HEK293 (cell line): ENCODE data around the gene CLN6.

Source experiments
- ATF2 ChIP-seq: fragments of 450-650 bp; formaldehyde crosslinking; IDR thresholded peaks from 2 replicates; pipeline ENCODE4 v1.5.1; 2016; ENCODE audit warnings: missing biosample characterization, missing genetic modification characterization, low read depth
- CTCF ChIP-seq: fragments of 450-650 bp; formaldehyde crosslinking; IDR thresholded peaks from 2 replicates; pipeline ENCODE4 v1.5.1; 2016; ENCODE audit warnings: missing biosample characterization, missing genetic modification characterization
- ZFP41 ChIP-seq: fragments of 450-650 bp; formaldehyde crosslinking; IDR thresholded peaks from 2 replicates; pipeline ENCODE4 v1.5.1; 2016; ENCODE audit warnings: missing biosample characterization, missing genetic modification characterization, borderline replicate concordance
- ZNF473 ChIP-seq: fragments of 450-650 bp; formaldehyde crosslinking; IDR thresholded peaks from 2 replicates; pipeline ENCODE4 v1.5.1; 2017; ENCODE audit warnings: missing biosample characterization, missing genetic modification characterization
- ZNF777 ChIP-seq: fragments of 450-650 bp; formaldehyde crosslinking; IDR thresholded peaks from 2 replicates; pipeline ENCODE4 v1.5.1; 2017; ENCODE audit warnings: missing biosample characterization, missing genetic modification characterization, borderline replicate concordance

- TF ChIP-seq ATF2 (tag by site-specific recombination) (no peak), CTCF (no peak), ZNF473 (tag by site-specific recombination) (no peak), ZNF777 (tag by site-specific recombination) (no peak), ZFP41 (tag by site-specific recombination) (no peak)
Measured at GRCh38 chr15:68256675-68257450, 27.3 kb upstream of the CLN6 start.
